H9 (cell line): Measurements from ENCODE around the gene TTC27. TPM values are rescaled to one million over a fixed set of nuclear protein-coding genes. Genes with fewer than 3 reads are reported as not detected.
A peak's percentile ranks its signal among the peaks of the same experiment; 100 is the strongest.

ENCODE experiments used
- DNase-seq: peaks from one replicate; pipeline ENCODE4 v3.0.0-alpha.2; 2017
- H2AFZ ChIP-seq: one replicate; pipeline ENCODE4 v1.6.1; 2013; ENCODE audit warnings: mild to moderate bottlenecking, low read length, control low read depth, moderate library complexity
- H2AK5ac ChIP-seq: 2 replicates; pipeline ENCODE4 v1.6.1; 2013; ENCODE audit warnings: low read length, control low read depth, mixed read lengths; ENCODE audit not compliant: insufficient read length
- H2BK120ac ChIP-seq: one replicate; pipeline ENCODE4 v1.6.1; 2013; ENCODE audit warnings: low read depth, mild to moderate bottlenecking, low read length, control low read depth, inconsistent platforms; ENCODE audit not compliant: poor library complexity, severe bottlenecking
- H2BK12ac ChIP-seq: 2 replicates; pipeline ENCODE4 v1.6.1; 2013; ENCODE audit warnings: low read length, control low read depth, mixed read lengths, low read depth; ENCODE audit not compliant: insufficient read length
- H2BK15ac ChIP-seq: 2 replicates; pipeline ENCODE4 v1.6.1; 2013; ENCODE audit warnings: low read depth, low read length, control low read depth
- H2BK20ac ChIP-seq: one replicate; pipeline ENCODE4 v1.6.1; 2013; ENCODE audit warnings: low read depth, mild to moderate bottlenecking, low read length, control low read depth, inconsistent platforms; ENCODE audit not compliant: poor library complexity, severe bottlenecking
- H2BK5ac ChIP-seq: 2 replicates; pipeline ENCODE4 v1.6.1; 2013; ENCODE audit warnings: low read length, control low read depth, mixed read lengths; ENCODE audit not compliant: insufficient read length
- H3K14ac ChIP-seq: 2 replicates; pipeline ENCODE4 v1.6.1; 2013; ENCODE audit warnings: low read length, control low read depth; ENCODE audit not compliant: insufficient read depth
- H3K18ac ChIP-seq: 2 replicates; pipeline ENCODE4 v1.6.1; 2013; ENCODE audit warnings: low read depth, mild to moderate bottlenecking, mixed read lengths, low read length, control low read depth; ENCODE audit not compliant: insufficient read length
- H3K23ac ChIP-seq: 2 replicates; pipeline ENCODE4 v1.6.1; 2013; ENCODE audit warnings: low read length, control low read depth, mixed read lengths, low read depth; ENCODE audit not compliant: insufficient read length
- H3K23me2 ChIP-seq: 2 replicates; pipeline ENCODE4 v1.6.1; 2013; ENCODE audit warnings: low read depth, mild to moderate bottlenecking, mixed read lengths, low read length, control low read depth; ENCODE audit not compliant: insufficient read length, poor library complexity, severe bottlenecking
- H3K27ac ChIP-seq: 2 replicates; pipeline ENCODE4 v1.5.1; 2013; ENCODE audit warnings: low read length, control low read depth, mixed read lengths, low read depth; ENCODE audit not compliant: insufficient read length
- H3K27me3 ChIP-seq: 2 replicates; pipeline ENCODE4 v1.6.1; 2013; ENCODE audit warnings: low read length, control low read depth, inconsistent platforms; ENCODE audit not compliant: insufficient read depth
- H3K4ac ChIP-seq: 2 replicates; pipeline ENCODE4 v1.6.1; 2013; ENCODE audit warnings: low read depth, mild to moderate bottlenecking, control low read depth, inconsistent platforms, low read length, moderate library complexity
- H3K4me1 ChIP-seq: 2 replicates; pipeline ENCODE4 v1.6.1; 2013; ENCODE audit warnings: low read length, control low read depth, inconsistent platforms; ENCODE audit not compliant: insufficient read depth
- H3K4me2 ChIP-seq: 2 replicates; pipeline ENCODE4 v1.6.1; 2013; ENCODE audit warnings: low read length, control low read depth, mixed read lengths; ENCODE audit not compliant: insufficient read length, insufficient read depth
- H3K56ac ChIP-seq: 2 replicates; pipeline ENCODE4 v1.6.1; 2013; ENCODE audit warnings: low read depth, mild to moderate bottlenecking, mixed read lengths, low read length, control low read depth; ENCODE audit not compliant: insufficient read length
- H3K79me1 ChIP-seq: 2 replicates; pipeline ENCODE4 v1.6.1; 2013; ENCODE audit warnings: low read depth, mild to moderate bottlenecking, moderate library complexity, low read length, control low read depth, inconsistent platforms; ENCODE audit not compliant: insufficient read depth, poor library complexity, severe bottlenecking
- H3K79me2 ChIP-seq: 2 replicates; pipeline ENCODE4 v1.6.1; 2013; ENCODE audit warnings: low read length, control low read depth, inconsistent platforms; ENCODE audit not compliant: insufficient read depth
- H3K9ac ChIP-seq: 2 replicates; pipeline ENCODE4 v1.6.1; 2013; ENCODE audit warnings: low read length, control low read depth, mixed read lengths; ENCODE audit not compliant: insufficient read length; ENCODE audit errors: extremely low read depth
- H3K9me3 ChIP-seq: one replicate; pipeline ENCODE4 v1.6.1; 2013; ENCODE audit warnings: low read depth, low read length, inconsistent platforms; ENCODE audit not compliant: control insufficient read depth
- H3T11ph ChIP-seq: one replicate; pipeline ENCODE4 v1.6.1; 2013; ENCODE audit warnings: mild to moderate bottlenecking, low read length, control low read depth, inconsistent platforms
- H4K20me1 ChIP-seq: one replicate; pipeline ENCODE4 v1.6.1; 2013; ENCODE audit not compliant: control insufficient read depth, insufficient read length, insufficient read depth
- H4K5ac ChIP-seq: 2 replicates; pipeline ENCODE4 v1.6.1; 2013; ENCODE audit warnings: low read depth, mild to moderate bottlenecking, mixed read lengths, low read length, control low read depth; ENCODE audit not compliant: insufficient read length
- H4K8ac ChIP-seq: replicated peaks from 2 replicates; pipeline ENCODE4 v1.6.1; 2013; ENCODE audit warnings: low read length, control low read depth, mixed read lengths, low read depth; ENCODE audit not compliant: insufficient read length
- H4K91ac ChIP-seq: 2 replicates; pipeline ENCODE4 v1.6.1; 2013; ENCODE audit warnings: low read depth, mild to moderate bottlenecking, moderate library complexity, mixed read lengths, low read length, control low read depth; ENCODE audit not compliant: insufficient read length
- H3K27ac Mint-ChIP-seq, 3 experiments: 2 replicates in 2 of 3; 3 replicates in 1 of 3; pipeline ENCODE4 v1.8.0; 2020 to 2021; ENCODE audit warnings: mixed read lengths in 3 of 3, mild to moderate bottlenecking in 1 of 3, moderate library complexity in 1 of 3
- H3K27me3 Mint-ChIP-seq: 2 replicates; pipeline ENCODE4 v1.8.0; 2021; ENCODE audit warnings: low read depth, mild to moderate bottlenecking, moderate library complexity, mixed read lengths
- H3K36me3 Mint-ChIP-seq, 3 experiments: 2 replicates in 2 of 3; 3 replicates in 1 of 3; pipeline ENCODE4 v1.8.0; 2020 to 2021; ENCODE audit warnings: low read depth in 3 of 3, mixed read lengths in 3 of 3; ENCODE audit not compliant: insufficient read depth in 1 of 3
- H3K4me1 Mint-ChIP-seq, 2 experiments: 2 replicates each; pipeline ENCODE4 v1.8.0; 2020; ENCODE audit warnings: mixed read lengths in 2 of 2
- H3K4me3 Mint-ChIP-seq, 2 experiments: 2 replicates in 1 of 2; 3 replicates in 1 of 2; pipeline ENCODE4 v1.8.0; 2020 to 2021; ENCODE audit warnings: mild to moderate bottlenecking in 2 of 2, mixed read lengths in 2 of 2, moderate library complexity in 1 of 2
- H3K9me3 Mint-ChIP-seq, 2 experiments: 2 replicates in 1 of 2; 3 replicates in 1 of 2; pipeline ENCODE4 v1.8.0; 2020; ENCODE audit warnings: mild to moderate bottlenecking in 2 of 2, mixed read lengths in 2 of 2, moderate library complexity in 1 of 2
- WGBS: extraction: QIAGEN DNeasy Blood & Tissue Kit; methylation state at CpG from one replicate; pipeline ENCODE4 v1.1.7; 2013; ENCODE audit warnings: missing lambda C conversion rate, low lambda C conversion rate, mixed read lengths; ENCODE audit not compliant: insufficient read length; ENCODE audit errors: extremely low coverage; 5-methylcytosine and 5-hydroxymethylcytosine counted together
- total RNA-seq: library from RNA; stranded (reverse); gene quantifications from 2 replicates; pipeline ENCODE4 v1.2.1, GENCODE V29; 2021
- TF ChIP-seq, protein P1 (sequence below): fragments of 200-600 bp; sonication (generic); conservative IDR thresholded peaks from 3 replicates; pipeline ENCODE4 v1.8.0; 2021; ENCODE audit warnings: antibody characterized with exemption, mild to moderate bottlenecking

TTC27 gene
- total RNA-seq, 1 experiment from 2014 or later, result 26.0 TPM

DNA sequence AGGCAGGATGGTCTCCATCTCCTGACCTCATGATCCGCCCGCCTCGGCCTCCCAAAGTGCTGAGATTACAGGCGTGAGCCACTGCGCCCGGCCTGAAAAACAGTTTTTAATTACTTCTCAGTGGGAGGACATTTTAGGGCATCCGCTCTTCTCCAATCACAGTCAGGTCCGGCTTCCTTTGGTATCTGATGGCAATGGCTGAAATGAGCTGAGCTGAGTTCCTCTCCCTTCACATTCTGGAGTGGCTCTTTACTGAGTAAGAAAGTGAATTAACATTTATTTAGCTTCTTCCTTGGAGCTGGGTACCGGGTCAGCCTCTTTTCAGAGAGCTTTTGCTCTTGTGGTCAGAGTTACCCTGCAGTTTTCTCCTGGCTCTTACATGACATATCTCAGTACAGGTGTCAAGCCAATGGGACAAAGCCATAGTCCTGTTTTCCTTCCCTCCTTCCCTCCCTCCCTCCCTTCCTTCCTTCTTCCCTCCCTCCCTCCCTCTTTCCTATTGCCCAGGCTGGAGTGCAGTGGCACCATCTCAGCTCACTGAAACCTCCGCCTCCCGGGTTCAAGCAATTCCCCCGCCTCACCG lies 1.1 kb upstream of the TTC27 start:
- Histone ChIP-seq H3K23me2 (no peaks in the 10 kb centered on the region), H4K5ac (no peak overlapping the region), H3K27ac (no peak overlapping the region), H3K79me2 (no peaks in the 10 kb centered on the region), H3K56ac (no peak overlapping the region), H3K4me2 (peak overlapping the region; percentile 48), H4K91ac (no peak overlapping the region), H2BK5ac (no peak overlapping the region), H3K9ac (no peak overlapping the region), H3K27me3 (no peaks in the 10 kb centered on the region), H2AK5ac (no peak overlapping the region), H3K14ac (no peak overlapping the region), H2BK20ac (no peak overlapping the region), H3K79me1 (no peaks in the 10 kb centered on the region), H4K8ac (no peak overlapping the region), H2BK15ac (no peak overlapping the region), H3K9me3 (no peaks in the 10 kb centered on the region), H3K4me1 (no peaks in the 10 kb centered on the region), H3K23ac (no peak overlapping the region), H3K4ac (no peak overlapping the region), H3T11ph (no peak overlapping the region), H2BK120ac (no peak overlapping the region), H4K20me1 (no peaks in the 10 kb centered on the region), H3K18ac (no peak overlapping the region), H2BK12ac (no peak overlapping the region), H2AFZ (no peak overlapping the region)
- TF ChIP-seq, protein P1, sequence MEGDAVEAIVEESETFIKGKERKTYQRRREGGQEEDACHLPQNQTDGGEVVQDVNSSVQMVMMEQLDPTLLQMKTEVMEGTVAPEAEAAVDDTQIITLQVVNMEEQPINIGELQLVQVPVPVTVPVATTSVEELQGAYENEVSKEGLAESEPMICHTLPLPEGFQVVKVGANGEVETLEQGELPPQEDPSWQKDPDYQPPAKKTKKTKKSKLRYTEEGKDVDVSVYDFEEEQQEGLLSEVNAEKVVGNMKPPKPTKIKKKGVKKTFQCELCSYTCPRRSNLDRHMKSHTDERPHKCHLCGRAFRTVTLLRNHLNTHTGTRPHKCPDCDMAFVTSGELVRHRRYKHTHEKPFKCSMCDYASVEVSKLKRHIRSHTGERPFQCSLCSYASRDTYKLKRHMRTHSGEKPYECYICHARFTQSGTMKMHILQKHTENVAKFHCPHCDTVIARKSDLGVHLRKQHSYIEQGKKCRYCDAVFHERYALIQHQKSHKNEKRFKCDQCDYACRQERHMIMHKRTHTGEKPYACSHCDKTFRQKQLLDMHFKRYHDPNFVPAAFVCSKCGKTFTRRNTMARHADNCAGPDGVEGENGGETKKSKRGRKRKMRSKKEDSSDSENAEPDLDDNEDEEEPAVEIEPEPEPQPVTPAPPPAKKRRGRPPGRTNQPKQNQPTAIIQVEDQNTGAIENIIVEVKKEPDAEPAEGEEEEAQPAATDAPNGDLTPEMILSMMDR, result no peak
- no CpG with 5 or more reads among the region's 13 CpGs for WGBS
- H3K9me3 Mint-ChIP-seq, result no peaks in the 10 kb centered on the region
- DNase-seq, result peak; percentile 55
- peak overlapping the region; percentile 93 to 98 (median 96); a peak in 4 of 7 replicates for H3K27ac Mint-ChIP-seq
- H3K27me3 Mint-ChIP-seq, result no peaks in the 10 kb centered on the region
- peaks cover 0 to 14% (median 8%) of the 10 kb centered on the region in 3 experiments; a peak in 5 of 7 replicates for H3K36me3 Mint-ChIP-seq
- peaks cover 11 to 23% of the 10 kb centered on the region in 2 experiments for H3K4me1 Mint-ChIP-seq
- H3K4me3 Mint-ChIP-seq, result peak overlapping the region; percentile 96 to 97
